ENCODE measurements around the gene GKAP1. TPM values are rescaled to one million over a fixed set of nuclear protein-coding genes. Genes with fewer than 3 reads are reported as not detected.
"Not testable (repeated sequence)": the region's sequence is repeated elsewhere in the genome, so short reads cannot be mapped to it uniquely, and the experiment has no call there.

GKAP1 gene
- total RNA-seq, 4 donors from 2014 or later: 12.3 to 22.4 (median 13.4) TPM

DNA sequence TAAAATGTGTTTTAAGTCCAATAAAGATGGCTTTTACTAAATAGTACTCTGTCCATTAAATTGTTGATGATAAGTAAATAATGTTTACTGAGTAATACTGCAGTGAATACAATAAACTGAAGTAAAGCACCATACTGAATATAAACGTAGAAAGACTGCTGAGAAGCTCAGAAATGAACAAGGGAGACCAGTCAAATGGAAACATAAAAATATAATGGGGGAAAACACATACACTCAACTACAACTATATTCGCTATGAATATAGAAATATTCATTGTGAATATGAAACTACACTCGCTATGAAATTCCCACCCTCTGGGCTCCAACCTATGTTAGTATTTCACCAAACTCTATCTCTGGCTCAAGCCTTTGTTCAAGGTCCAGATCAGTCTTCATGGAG lies 67.9 kb downstream of the GKAP1 start:
- intact Hi-C loops (cut with DNase I): no loop called here
- peaks cover 8 to 65% (median 13%) of the 10 kb centered on the region in 4 donors for H3K36me3 ChIP-seq

GRCh38 chr9:83744206-83744605 lies 73.4 kb downstream of the GKAP1 start:
- Histone ChIP-seq H3K4me1 (no peaks in the 10 kb centered on the region), H3K9me3 (no peaks in the 10 kb centered on the region), H3K27me3 (no peaks in the 10 kb centered on the region), H3K4me3 (no peak overlapping the region), H3K36me3 (peaks cover 0 to 54% (median 10%) of the 10 kb centered on the region in 4 donors), H3K27ac (replicated peaks in 1 of 4) (no peak overlapping the region)
- TF ChIP-seq, protein P1, sequence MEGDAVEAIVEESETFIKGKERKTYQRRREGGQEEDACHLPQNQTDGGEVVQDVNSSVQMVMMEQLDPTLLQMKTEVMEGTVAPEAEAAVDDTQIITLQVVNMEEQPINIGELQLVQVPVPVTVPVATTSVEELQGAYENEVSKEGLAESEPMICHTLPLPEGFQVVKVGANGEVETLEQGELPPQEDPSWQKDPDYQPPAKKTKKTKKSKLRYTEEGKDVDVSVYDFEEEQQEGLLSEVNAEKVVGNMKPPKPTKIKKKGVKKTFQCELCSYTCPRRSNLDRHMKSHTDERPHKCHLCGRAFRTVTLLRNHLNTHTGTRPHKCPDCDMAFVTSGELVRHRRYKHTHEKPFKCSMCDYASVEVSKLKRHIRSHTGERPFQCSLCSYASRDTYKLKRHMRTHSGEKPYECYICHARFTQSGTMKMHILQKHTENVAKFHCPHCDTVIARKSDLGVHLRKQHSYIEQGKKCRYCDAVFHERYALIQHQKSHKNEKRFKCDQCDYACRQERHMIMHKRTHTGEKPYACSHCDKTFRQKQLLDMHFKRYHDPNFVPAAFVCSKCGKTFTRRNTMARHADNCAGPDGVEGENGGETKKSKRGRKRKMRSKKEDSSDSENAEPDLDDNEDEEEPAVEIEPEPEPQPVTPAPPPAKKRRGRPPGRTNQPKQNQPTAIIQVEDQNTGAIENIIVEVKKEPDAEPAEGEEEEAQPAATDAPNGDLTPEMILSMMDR (IDR thresholded peaks at IDR 0.05): no peak
- no peak for TF ChIP-seq POLR2AphosphoS5 (IDR thresholded peaks at IDR 0.05)
- no peak for TF ChIP-seq EP300 (IDR thresholded peaks at IDR 0.05)
- TF ChIP-seq POLR2A (IDR thresholded peaks at IDR 0.05; ENCODE audit: low read depth): no peak
- intact Hi-C loops (cut with DNase I): no loop called here
- WGBS: 93% methylated on average over 1 of the region's 1 CpG
- DNase-seq (ENCODE audit: extremely low spot score): no peak

More for the DNA sequence above, 67.9 kb downstream of the GKAP1 start:
- Histone ChIP-seq H3K27me3 (no peaks in the 10 kb centered on the region), H3K9me3 (no peaks in the 10 kb centered on the region), H3K4me3 (no peak overlapping the region), H3K4me1 (no peaks in the 10 kb centered on the region), H3K27ac (replicated peaks in 1 of 4) (no peak overlapping the region)
- no peak for DNase-seq (ENCODE audit: extremely low spot score)
- TF ChIP-seq POLR2AphosphoS5 (IDR thresholded peaks at IDR 0.05) (no peak), EP300 (IDR thresholded peaks at IDR 0.05) (no peak), POLR2A (IDR thresholded peaks at IDR 0.05; ENCODE audit: low read depth) (no peak)
- TF ChIP-seq, protein P1 (IDR thresholded peaks at IDR 0.05): no peak
- WGBS: 85% methylated on average over 3 of the region's 3 CpGs

- WGBS: 95% methylated on average over 4 of the region's 4 CpGs
- H3K4me3 ChIP-seq: no peak overlapping the region
- intact Hi-C loops (cut with DNase I): no loop called here
- no peak overlapping the region for H3K27ac ChIP-seq (replicated peaks in 1 of 4)
- no peaks in the 10 kb centered on the region for H3K27me3 ChIP-seq
- DNase-seq (ENCODE audit: extremely low spot score): no peak
- peaks cover 0 to 9% (median 2%) of the 10 kb centered on the region in 4 donors for H3K9me3 ChIP-seq
- TF ChIP-seq, protein P1 (IDR thresholded peaks at IDR 0.05): no peak
- TF ChIP-seq POLR2AphosphoS5 (IDR thresholded peaks at IDR 0.05) (no peak), POLR2A (IDR thresholded peaks at IDR 0.05; ENCODE audit: low read depth) (no peak), EP300 (IDR thresholded peaks at IDR 0.05) (no peak)
- no peaks in the 10 kb centered on the region for H3K4me1 ChIP-seq
- peaks cover 0 to 16% (median 4%) of the 10 kb centered on the region in 4 donors for H3K36me3 ChIP-seq
These were observed 83.8 kb downstream of the GKAP1 start for GRCh38 chr9:83733739-83734138.

GRCh38 chr9:83728591-83729368 lies 88.8 kb downstream of the GKAP1 start:
- H3K27ac ChIP-seq (replicated peaks in 1 of 4); H3K27me3 ChIP-seq; DNase-seq (ENCODE audit: extremely low spot score); H3K9me3 ChIP-seq; H3K4me3 ChIP-seq; H3K4me1 ChIP-seq; H3K36me3 ChIP-seq; intact Hi-C loops (cut with DNase I): not testable (repeated sequence)
- 92% methylated on average over 8 of the region's 22 CpGs for WGBS

- Histone ChIP-seq H3K27me3 (no peaks in the 10 kb centered on the region), H3K9me3 (peaks cover 0 to 3% (median 0%) of the 10 kb centered on the region in 4 donors), H3K4me1 (no peaks in the 10 kb centered on the region), H3K36me3 (no peaks in the 10 kb centered on the region), H3K4me3 (no peak overlapping the region), H3K27ac (replicated peaks in 1 of 4) (no peak overlapping the region)
- intact Hi-C loops (cut with DNase I): no loop called here
- TF ChIP-seq, protein P1 (IDR thresholded peaks at IDR 0.05): no peak
- TF ChIP-seq POLR2AphosphoS5 (IDR thresholded peaks at IDR 0.05): no peak
- TF ChIP-seq EP300 (IDR thresholded peaks at IDR 0.05): no peak
- TF ChIP-seq POLR2A (IDR thresholded peaks at IDR 0.05; ENCODE audit: low read depth): no peak
- no peak for DNase-seq (ENCODE audit: extremely low spot score)
These were observed 93.1 kb downstream of the GKAP1 start for GRCh38 chr9:83724436-83724835.

Data from esophagus muscularis mucosa (tissue), 4 donors.